Esophagus muscularis mucosa (tissue), 4 donors: Measurements from ENCODE around the gene ZNHIT3. TPM values are rescaled to one million over a fixed set of nuclear protein-coding genes. Genes with fewer than 3 reads are reported as not detected.

ENCODE experiments used
- DNase-seq: peaks from one replicate; pipeline ENCODE4 v3.0.0-alpha.2; 2017; ENCODE audit errors: extremely low spot score
- H3K27ac ChIP-seq, 4 donors: fragments of 200-600 bp; sonication (generic); replicated peaks in 1 of 4; 1 replicate in 3 of 4; 2 replicates in 1 of 4; pipeline ENCODE4 v1.5.1; 2016 to 2019; ENCODE audit warnings: mild to moderate bottlenecking in 1 of 4
- H3K27me3 ChIP-seq, 4 donors: fragments of 200-600 bp; sonication (generic); one replicate each; pipeline versions ENCODE4 v1.5.1 to v1.6.0; 2016 to 2019
- H3K36me3 ChIP-seq, 4 donors: fragments of 200-600 bp; sonication (generic); one replicate each; pipeline ENCODE4 v1.5.1; 2016 to 2019
- H3K4me1 ChIP-seq, 4 donors: fragments of 200-600 bp; sonication (generic); one replicate each; pipeline ENCODE4 v1.5.1; 2016 to 2019
- H3K4me3 ChIP-seq, 4 donors: fragments of 200-600 bp; sonication (generic); 1 replicate in 2 of 4; 2 replicates in 2 of 4; pipeline ENCODE4 v1.5.1; 2016 to 2019; ENCODE audit warnings: mild to moderate bottlenecking in 4 of 4, moderate library complexity in 1 of 4
- H3K9me3 ChIP-seq, 4 donors: fragments of 200-600 bp; sonication (generic); 1 replicate in 3 of 4; 2 replicates in 1 of 4; pipeline ENCODE4 v1.5.1; 2016 to 2019
- CTCF ChIP-seq, 3 experiments: fragments of 200-600 bp in 2 of 3; fragments of 450-650 bp in 1 of 3; sonication (generic) in 2 of 3; IDR thresholded peaks; one replicate each; pipeline ENCODE4 v1.5.1; 2017 to 2019; ENCODE audit warnings: antibody characterized with exemption in 3 of 3, mild to moderate bottlenecking in 2 of 3, moderate library complexity in 1 of 3
- EP300 ChIP-seq: sonication (generic); formaldehyde crosslinking; IDR thresholded peaks from one replicate; pipeline ENCODE4 v1.6.1; 2017; ENCODE audit warnings: antibody characterized with exemption
- POLR2A ChIP-seq: fragments of 450-650 bp; IDR thresholded peaks from one replicate; pipeline ENCODE4 v1.6.1; 2017; ENCODE audit warnings: antibody characterized with exemption, moderate library complexity, mild to moderate bottlenecking, low read depth
- POLR2AphosphoS5 ChIP-seq, 2 donors: sonication (generic); formaldehyde crosslinking; IDR thresholded peaks; one replicate each; pipeline ENCODE4 v1.6.1; 2017; ENCODE audit warnings: antibody characterized with exemption in 2 of 2
- WGBS: methylation state at CpG from one replicate; pipeline ENCODE4 v1.1.5; 2018; 5-methylcytosine and 5-hydroxymethylcytosine counted together
- intact Hi-C: fragments of 100-400 bp; cut with DNase I; formaldehyde crosslinking; loops from one replicate; pipeline ENCODE4 v1.15.1; 2023
- total RNA-seq, 4 donors: library from RNA; depleted of rRNA; stranded (reverse); fragments of >200 nt; gene quantifications; one replicate each; pipeline versions ENCODE4 v1.1.0 to v1.2.1, GENCODE V29; 2016

The ZNHIT3 gene
- total RNA-seq, 4 donors from 2014 or later: 18.4 to 35.1 (median 25.8) TPM

- Histone ChIP-seq H3K36me3 (peaks cover 34 to 88% (median 69%) of the 10 kb centered on the region in 4 donors), H3K4me3 (no peak overlapping the region), H3K27me3 (no peaks in the 10 kb centered on the region), H3K9me3 (no peaks in the 10 kb centered on the region), H3K27ac (no peak overlapping the region), H3K4me1 (no peaks in the 10 kb centered on the region)
- 95% methylated on average over 4 of the region's 4 CpGs for WGBS
- TF ChIP-seq CTCF (IDR thresholded peaks at IDR 0.05): no peak
- no peak for TF ChIP-seq EP300
- no peak for TF ChIP-seq POLR2A
- no peak for TF ChIP-seq POLR2AphosphoS5 (IDR thresholded peaks at IDR 0.05)
- intact Hi-C loops: no loop called here
- no peak for DNase-seq
Measured at GRCh38 chr17:36524428-36524876, 38.0 kb downstream of the ZNHIT3 start.

- 88% methylated on average over 2 of the region's 2 CpGs for WGBS
- TF ChIP-seq POLR2AphosphoS5 (IDR thresholded peaks at IDR 0.05): no peak
- H3K27me3 ChIP-seq: no peaks in the 10 kb centered on the region
- no peak overlapping the region for H3K4me3 ChIP-seq
- H3K9me3 ChIP-seq: no peaks in the 10 kb centered on the region
- intact Hi-C loops: no loop called here
- H3K36me3 ChIP-seq: peaks cover 34 to 90% (median 75%) of the 10 kb centered on the region in 4 donors
- no peak for DNase-seq
- no peak overlapping the region for H3K27ac ChIP-seq
- no peaks in the 10 kb centered on the region for H3K4me1 ChIP-seq
Measured at GRCh38 chr17:36525113-36525512, 38.6 kb downstream of the ZNHIT3 start.

GRCh38 chr17:36525888-36526287 lies 39.4 kb downstream of the ZNHIT3 start:
- Histone ChIP-seq H3K27me3 (no peaks in the 10 kb centered on the region), H3K9me3 (no peaks in the 10 kb centered on the region), H3K27ac (no peak overlapping the region), H3K4me3 (no peak overlapping the region), H3K4me1 (no peaks in the 10 kb centered on the region), H3K36me3 (peaks cover 34 to 90% (median 78%) of the 10 kb centered on the region in 4 donors)
- intact Hi-C loops: no loop called here
- 92% methylated on average over 6 of the region's 6 CpGs for WGBS
- TF ChIP-seq EP300 (no peak), CTCF (IDR thresholded peaks at IDR 0.05) (no peak), POLR2A (no peak), POLR2AphosphoS5 (IDR thresholded peaks at IDR 0.05) (no peak)
- no peak for DNase-seq

- no peak for TF ChIP-seq CTCF (IDR thresholded peaks at IDR 0.05)
- no peak for TF ChIP-seq POLR2AphosphoS5 (IDR thresholded peaks at IDR 0.05)
- TF ChIP-seq EP300: no peak
- no peak for TF ChIP-seq POLR2A
- no peaks in the 10 kb centered on the region for H3K9me3 ChIP-seq
- peaks cover 34 to 96% (median 82%) of the 10 kb centered on the region in 4 donors for H3K36me3 ChIP-seq
- DNase-seq: no peak
- no peaks in the 10 kb centered on the region for H3K27me3 ChIP-seq
- 92% methylated on average over 3 of the region's 7 CpGs for WGBS
- intact Hi-C loops: no loop called here
- no peak overlapping the region for H3K27ac ChIP-seq
- no peak overlapping the region for H3K4me3 ChIP-seq
- H3K4me1 ChIP-seq: no peaks in the 10 kb centered on the region
Measured at GRCh38 chr17:36527621-36528250, 41.3 kb downstream of the ZNHIT3 start.

GRCh38 chr17:36529121-36529520 lies 42.6 kb downstream of the ZNHIT3 start:
- Histone ChIP-seq H3K27me3 (no peaks in the 10 kb centered on the region), H3K4me3 (no peak overlapping the region), H3K4me1 (peaks cover 6 to 9% (median 7%) of the 10 kb centered on the region in 4 donors), H3K27ac (no peak overlapping the region), H3K9me3 (no peaks in the 10 kb centered on the region), H3K36me3 (peaks cover 32 to 90% (median 79%) of the 10 kb centered on the region in 4 donors)
- TF ChIP-seq EP300: no peak
- no peak for TF ChIP-seq POLR2AphosphoS5 (IDR thresholded peaks at IDR 0.05)
- TF ChIP-seq CTCF (IDR thresholded peaks at IDR 0.05): no peak
- no peak for TF ChIP-seq POLR2A
- intact Hi-C loops: no loop called here
- DNase-seq: no peak
